Measurements from ENCODE around the gene KRTAP19-4. TPM values are rescaled to one million over a fixed set of nuclear protein-coding genes. Genes with fewer than 3 reads are reported as not detected.

The KRTAP19-4 gene
- polyA plus RNA-seq, 1 of the 3 experiments (the other 2 are of a cell fraction): not detected

DNA sequence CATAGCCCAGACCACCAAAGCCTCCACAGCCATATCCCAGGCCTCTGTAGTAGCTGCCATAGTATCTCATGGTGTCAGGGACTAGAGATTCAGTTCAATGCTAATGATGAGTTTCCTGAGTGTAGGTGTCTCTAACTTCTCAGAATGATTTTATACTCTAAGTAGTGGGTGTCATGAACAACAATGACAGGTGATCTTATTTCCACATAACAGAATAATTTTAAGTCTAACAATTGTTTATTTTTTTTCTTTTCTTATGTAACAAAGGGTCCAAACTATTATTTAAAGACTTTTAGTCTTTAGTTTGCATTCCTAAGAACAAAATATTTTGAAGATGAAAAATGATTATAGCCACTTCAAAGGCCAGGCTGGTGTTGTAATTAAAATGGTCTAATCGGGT, 44.8 kb upstream of the KRTAP19-4 start, which contains the start of gene KRTAP19-6:
Gene KRTAP19-6, minus strand, starts transcription at position 101 of the 400 bp plus-strand sequence. Its CDS starts 31 bp downstream, at position 70.
- no peak for TF ChIP-seq PBX3 (IDR thresholded peaks at IDR 0.05)
- TF ChIP-seq RFX5 (IDR thresholded peaks at IDR 0.05; ENCODE audit: low read length): no peak
- TF ChIP-seq IRF3 (IDR thresholded peaks at IDR 0.05; ENCODE audit: low read depth, low read length): no peak
- TF ChIP-seq EZH2phosphoT487 (IDR thresholded peaks at IDR 0.05; ENCODE audit: borderline replicate concordance, low read depth): no peak
- no peak for TF ChIP-seq MXI1 (IDR thresholded peaks at IDR 0.05; ENCODE audit: low read depth, low read length)
- TF ChIP-seq FOXM1 (IDR thresholded peaks at IDR 0.05; ENCODE audit: low read depth): no peak
- TF ChIP-seq TEAD4 (IDR thresholded peaks at IDR 0.05; ENCODE audit: borderline replicate concordance, insufficient read depth): no peak
- no peak for TF ChIP-seq USF1 (IDR thresholded peaks at IDR 0.05; ENCODE audit: borderline replicate concordance, low read depth)
- TF ChIP-seq RCOR1 (IDR thresholded peaks at IDR 0.05; ENCODE audit: low read length): no peak
- TF ChIP-seq GATA2 (CRISPR knock-in tag; IDR thresholded peaks at IDR 0.05): no peak
- TF ChIP-seq JUND (IDR thresholded peaks at IDR 0.05): no peak
- TF ChIP-seq RXRA (IDR thresholded peaks at IDR 0.05; ENCODE audit: borderline replicate concordance, low read depth): no peak
- Histone ChIP-seq H2AFZ (ENCODE audit: low read depth) (no peak within 1 kb of the TSS), H3K9ac (no peak within 1 kb of the TSS), H3K4me1 (ENCODE audit: control insufficient read depth in 1 of 2, insufficient read depth in 2 of 2, low read depth in 1 of 2, low read length in 1 of 2) (no peaks in the 10 kb centered on the region), H3K4me2 (no peak within 1 kb of the TSS), H3K9me3 (no peaks in the 10 kb centered on the region), H3K79me2 (ENCODE audit: insufficient read depth) (no peaks in the 10 kb centered on the region), H3K36me3 (replicated peaks in 1 of 2; ENCODE audit: control insufficient read depth in 1 of 2, insufficient read depth in 2 of 2, low read length in 1 of 2) (no peaks in the 10 kb centered on the region), H4K20me1 (ENCODE audit: insufficient read depth) (no peaks in the 10 kb centered on the region), H3K9me2 (0 out of 2 replicates have a peak, but pooled peaks cover 2% of the 10 kb centered on the region), H3K4me3 (ENCODE audit: low read depth in 2 of 2, low read length in 1 of 2) (no peak within 1 kb of the TSS), H3F3A (replicated peaks; ENCODE audit: insufficient read depth) (no peaks in the 10 kb centered on the region), H3K27me3 (ENCODE audit: insufficient read depth) (0 out of 2 replicates have a peak, but pooled peaks cover 4% of the 10 kb centered on the region), H3K27ac (ENCODE audit: low read depth in 2 of 2, low read length in 1 of 2) (no peak within 1 kb of the TSS)
- DNase-seq: no peak
- ChIA-PET CTCF (no interaction called here), POLR2A (no interaction called here)
- 2% methylated on average over 1 of the region's 1 CpG for WGBS (ENCODE audit: low lambda C conversion rate)

- H3K4me2 ChIP-seq: no peak overlapping the region
- no peak overlapping the region for H3K9ac ChIP-seq
- H3K9me3 ChIP-seq: no peaks in the 10 kb centered on the region
- no peak overlapping the region for H3K4me3 ChIP-seq (ENCODE audit: low read depth in 2 of 2, low read length in 1 of 2)
- H3K9me2 ChIP-seq: no peaks in the 10 kb centered on the region
- no peak overlapping the region for H2AFZ ChIP-seq (ENCODE audit: low read depth)
- no peak for TF ChIP-seq GATA2 (CRISPR knock-in tag; IDR thresholded peaks at IDR 0.05)
- TF ChIP-seq RFX5 (IDR thresholded peaks at IDR 0.05; ENCODE audit: low read length): no peak
- TF ChIP-seq RAD21 (IDR thresholded peaks at IDR 0.05; ENCODE audit: low read length): no peak
- TF ChIP-seq EZH2phosphoT487 (IDR thresholded peaks at IDR 0.05; ENCODE audit: borderline replicate concordance, low read depth): no peak
- no peak for TF ChIP-seq CHD2 (IDR thresholded peaks at IDR 0.05; ENCODE audit: low read length, partially characterized antibody)
- TF ChIP-seq NFIC (IDR thresholded peaks at IDR 0.05; ENCODE audit: borderline replicate concordance): no peak
- TF ChIP-seq, protein P1, sequence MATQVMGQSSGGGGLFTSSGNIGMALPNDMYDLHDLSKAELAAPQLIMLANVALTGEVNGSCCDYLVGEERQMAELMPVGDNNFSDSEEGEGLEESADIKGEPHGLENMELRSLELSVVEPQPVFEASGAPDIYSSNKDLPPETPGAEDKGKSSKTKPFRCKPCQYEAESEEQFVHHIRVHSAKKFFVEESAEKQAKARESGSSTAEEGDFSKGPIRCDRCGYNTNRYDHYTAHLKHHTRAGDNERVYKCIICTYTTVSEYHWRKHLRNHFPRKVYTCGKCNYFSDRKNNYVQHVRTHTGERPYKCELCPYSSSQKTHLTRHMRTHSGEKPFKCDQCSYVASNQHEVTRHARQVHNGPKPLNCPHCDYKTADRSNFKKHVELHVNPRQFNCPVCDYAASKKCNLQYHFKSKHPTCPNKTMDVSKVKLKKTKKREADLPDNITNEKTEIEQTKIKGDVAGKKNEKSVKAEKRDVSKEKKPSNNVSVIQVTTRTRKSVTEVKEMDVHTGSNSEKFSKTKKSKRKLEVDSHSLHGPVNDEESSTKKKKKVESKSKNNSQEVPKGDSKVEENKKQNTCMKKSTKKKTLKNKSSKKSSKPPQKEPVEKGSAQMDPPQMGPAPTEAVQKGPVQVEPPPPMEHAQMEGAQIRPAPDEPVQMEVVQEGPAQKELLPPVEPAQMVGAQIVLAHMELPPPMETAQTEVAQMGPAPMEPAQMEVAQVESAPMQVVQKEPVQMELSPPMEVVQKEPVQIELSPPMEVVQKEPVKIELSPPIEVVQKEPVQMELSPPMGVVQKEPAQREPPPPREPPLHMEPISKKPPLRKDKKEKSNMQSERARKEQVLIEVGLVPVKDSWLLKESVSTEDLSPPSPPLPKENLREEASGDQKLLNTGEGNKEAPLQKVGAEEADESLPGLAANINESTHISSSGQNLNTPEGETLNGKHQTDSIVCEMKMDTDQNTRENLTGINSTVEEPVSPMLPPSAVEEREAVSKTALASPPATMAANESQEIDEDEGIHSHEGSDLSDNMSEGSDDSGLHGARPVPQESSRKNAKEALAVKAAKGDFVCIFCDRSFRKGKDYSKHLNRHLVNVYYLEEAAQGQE (IDR thresholded peaks at IDR 0.05; ENCODE audit: low read depth, low read length): no peak
- no peak for TF ChIP-seq JUND (IDR thresholded peaks at IDR 0.05)
- TF ChIP-seq NRF1 (IDR thresholded peaks at IDR 0.05; ENCODE audit: low read depth, low read length): no peak
- TF ChIP-seq SMC3 (IDR thresholded peaks at IDR 0.05; ENCODE audit: low read depth, low read length): no peak
- no peak for TF ChIP-seq FOSL2 (IDR thresholded peaks at IDR 0.05; ENCODE audit: borderline replicate concordance, low read depth)
- DNase-seq: no peak
- H3K27me3 ChIP-seq (ENCODE audit: insufficient read depth): no peaks in the 10 kb centered on the region
- CTCF ChIA-PET: no interaction called here
- no peaks in the 10 kb centered on the region for H3K4me1 ChIP-seq (ENCODE audit: control insufficient read depth in 1 of 2, insufficient read depth in 2 of 2, low read depth in 1 of 2, low read length in 1 of 2)
- H3F3A ChIP-seq (replicated peaks; ENCODE audit: insufficient read depth): no peaks in the 10 kb centered on the region
- H3K36me3 ChIP-seq (replicated peaks in 1 of 2; ENCODE audit: control insufficient read depth in 1 of 2, insufficient read depth in 2 of 2, low read length in 1 of 2): no peaks in the 10 kb centered on the region
- H4K20me1 ChIP-seq (ENCODE audit: insufficient read depth): no peaks in the 10 kb centered on the region
- H3K27ac ChIP-seq (ENCODE audit: low read depth in 2 of 2, low read length in 1 of 2): no peak overlapping the region
- H3K79me2 ChIP-seq (ENCODE audit: insufficient read depth): no peaks in the 10 kb centered on the region
- POLR2A ChIA-PET: no interaction called here
- WGBS (ENCODE audit: low lambda C conversion rate): 0% methylated on average over 1 of the region's 1 CpG
Observed at GRCh38 chr21:30518876-30519275, 21.9 kb upstream of the KRTAP19-4 start.

Measured in SK-N-SH (cell line).